ENCODE results near the gene USP16. TPM values are rescaled to one million over a fixed set of nuclear protein-coding genes. Genes with fewer than 3 reads are reported as not detected.

Gene USP16
- total RNA-seq, 1 experiment from 2014 or later: 30.6 TPM

DNA sequence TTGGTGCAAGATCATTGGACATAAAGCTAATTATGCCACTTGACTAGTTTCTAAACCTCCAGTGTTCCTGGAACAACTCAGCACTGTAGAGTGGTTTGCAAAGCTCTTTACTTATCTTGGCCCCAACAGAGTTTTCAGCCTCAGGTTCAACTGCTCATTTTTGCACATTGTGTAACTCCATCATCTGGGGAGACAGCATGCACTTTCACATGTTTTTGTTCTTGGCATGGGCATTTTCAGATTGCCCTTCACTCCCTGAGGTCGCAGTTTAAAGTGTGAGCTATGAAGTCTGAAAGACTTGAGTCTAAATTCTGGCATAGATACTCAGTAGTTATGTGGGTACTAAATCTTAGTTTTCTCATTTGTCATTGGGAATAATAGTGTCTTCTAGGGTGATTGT lies 5.1 kb downstream of the USP16 start:
- H4K20me1 ChIP-seq (ENCODE audit: control insufficient read depth, insufficient read depth, insufficient read length): no peaks in the 10 kb centered on the region
- no peak overlapping the region for H2BK12ac ChIP-seq (ENCODE audit: insufficient read length, low read depth, low read length)
- Mint-ChIP-seq H3K4me1 (peaks cover 7 to 8% of the 10 kb centered on the region in 2 experiments; a peak in 3 of 4 replicates), H3K36me3 (ENCODE audit: insufficient read depth in 1 of 3, low read depth in 3 of 3) (peaks cover 13 to 51% (median 49%) of the 10 kb centered on the region in 3 experiments; a peak in 6 of 7 replicates), H3K9me3 (no peaks in the 10 kb centered on the region), H3K27ac (no peak overlapping the region), H3K4me3 (no peak overlapping the region), H3K27me3 (ENCODE audit: low read depth) (no peaks in the 10 kb centered on the region)
- DNase-seq: no peak
- no peak overlapping the region for H3T11ph ChIP-seq (ENCODE audit: low read length)
- peaks cover 5% of the 10 kb centered on the region for H3K23me2 ChIP-seq (ENCODE audit: insufficient read length, low read depth, low read length, poor library complexity, severe bottlenecking)
- no peak overlapping the region for H2AK5ac ChIP-seq (ENCODE audit: insufficient read length, low read length)
- no peak for TF ChIP-seq CTCF (conservative IDR thresholded peaks at IDR 0.05)
- no peak overlapping the region for H3K14ac ChIP-seq (ENCODE audit: insufficient read depth, low read length)
- no peaks in the 10 kb centered on the region for H3K9me3 ChIP-seq (ENCODE audit: control insufficient read depth, low read depth, low read length)
- no CpG with 5 or more reads among the region's 1 CpG for WGBS (ENCODE audit: extremely low coverage, insufficient read length, low lambda C conversion rate)
- no peaks in the 10 kb centered on the region for H3K4me1 ChIP-seq (ENCODE audit: insufficient read depth, low read length)
- no peak overlapping the region for H4K8ac ChIP-seq (replicated peaks; ENCODE audit: insufficient read length, low read depth, low read length)
- H3K23ac ChIP-seq (ENCODE audit: insufficient read length, low read depth, low read length): no peak overlapping the region
- no peak overlapping the region for H2BK120ac ChIP-seq (ENCODE audit: low read depth, low read length, poor library complexity, severe bottlenecking)
- no peak overlapping the region for H3K27ac ChIP-seq (ENCODE audit: insufficient read length, low read depth, low read length)
- no peak overlapping the region for H2BK20ac ChIP-seq (ENCODE audit: low read depth, low read length, poor library complexity, severe bottlenecking)
- no peak overlapping the region for H3K56ac ChIP-seq (ENCODE audit: insufficient read length, low read depth, low read length)
- H3K4ac ChIP-seq (ENCODE audit: low read depth, low read length): no peak overlapping the region
- H3K79me1 ChIP-seq (ENCODE audit: insufficient read depth, low read depth, low read length, poor library complexity, severe bottlenecking): no peaks in the 10 kb centered on the region
- H4K5ac ChIP-seq (ENCODE audit: insufficient read length, low read depth, low read length): no peak overlapping the region
- H3K18ac ChIP-seq (ENCODE audit: insufficient read length, low read depth, low read length): no peak overlapping the region
- H3K27me3 ChIP-seq (ENCODE audit: insufficient read depth, low read length): no peaks in the 10 kb centered on the region
- peaks cover 2% of the 10 kb centered on the region; the same call in 1 of the 2 replicates for H3K79me2 ChIP-seq (ENCODE audit: insufficient read depth, low read length)
- no peak overlapping the region for H4K91ac ChIP-seq (ENCODE audit: insufficient read length, low read depth, low read length)
- no peak overlapping the region for H3K9ac ChIP-seq (ENCODE audit: extremely low read depth, insufficient read length, low read length)
- no peak overlapping the region for H2BK5ac ChIP-seq (ENCODE audit: insufficient read length, low read length)
- H3K4me2 ChIP-seq (ENCODE audit: insufficient read depth, insufficient read length, low read length): no peak overlapping the region
- no peak overlapping the region for H2AFZ ChIP-seq (ENCODE audit: low read length)
- H2BK15ac ChIP-seq (ENCODE audit: low read depth, low read length): no peak overlapping the region
